ENCODE results near the gene GRIK5.

Gene GRIK5

GRCh38 chr19:41956621-41957020, 113.4 kb downstream of the GRIK5 start:
- no peak for DNase-seq (ENCODE audit: low read depth)

DNA sequence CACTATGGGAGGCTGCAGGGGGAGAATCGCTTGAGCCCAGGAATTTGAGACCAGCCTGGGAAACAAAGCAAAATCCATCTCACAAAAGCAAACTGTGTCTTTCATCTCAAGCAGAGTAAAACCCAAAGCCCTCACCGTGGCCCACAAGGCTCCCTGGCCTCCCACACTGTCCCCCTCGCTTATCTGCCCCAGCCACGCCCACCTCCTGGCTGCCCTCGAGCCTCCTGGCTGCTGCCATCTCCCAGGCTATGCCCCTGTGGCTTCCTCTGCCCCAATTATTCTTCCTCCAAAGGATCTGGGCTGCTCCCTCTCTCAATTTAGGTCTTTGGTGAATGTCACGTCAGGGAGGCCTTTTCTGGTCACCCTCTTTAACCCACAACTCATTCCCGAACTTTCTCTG, 114.5 kb downstream of the GRIK5 start:
- DNase-seq (ENCODE audit: low read depth) = no peak

GRCh38 chr19:41951686-41952172, 118.3 kb downstream of the GRIK5 start:
- DNase-seq (ENCODE audit: low read depth) = peak; percentile 49
